OCI-LY7 (cell line): Measurements from ENCODE around the gene POLR2H.

ENCODE experiments used
- CTCF ChIP-seq: fragments of 200-600 bp; sonication (generic); conservative IDR thresholded peaks from 2 replicates; pipeline ENCODE4 v1.5.1; 2014; ENCODE audit warnings: mild to moderate bottlenecking, antibody characterized with exemption, low read length, moderate library complexity, mixed read lengths
- EZH2phosphoT487 ChIP-seq: fragments of 200-600 bp; sonication (generic); IDR thresholded peaks from 2 replicates; pipeline ENCODE4 v1.6.1; 2018; ENCODE audit warnings: low read depth, borderline replicate concordance, mild to moderate bottlenecking, mixed run types, antibody characterized with exemption, low read length, moderate library complexity, mixed read lengths

- no peak for TF ChIP-seq EZH2phosphoT487
- no peak for TF ChIP-seq CTCF
Measured at GRCh38 chr3:184373422-184373821, 11.9 kb downstream of the POLR2H start.
